ENCODE measurements around the gene ACER2. TPM values are rescaled to one million over a fixed set of nuclear protein-coding genes. Genes with fewer than 3 reads are reported as not detected.
"Not testable (repeated sequence)": the region's sequence is repeated elsewhere in the genome, so short reads cannot be mapped to it uniquely, and the experiment has no call there.

ACER2 gene
- total RNA-seq, 2 donors from 2014 or later, result 6.8 to 7.3 TPM

DNA sequence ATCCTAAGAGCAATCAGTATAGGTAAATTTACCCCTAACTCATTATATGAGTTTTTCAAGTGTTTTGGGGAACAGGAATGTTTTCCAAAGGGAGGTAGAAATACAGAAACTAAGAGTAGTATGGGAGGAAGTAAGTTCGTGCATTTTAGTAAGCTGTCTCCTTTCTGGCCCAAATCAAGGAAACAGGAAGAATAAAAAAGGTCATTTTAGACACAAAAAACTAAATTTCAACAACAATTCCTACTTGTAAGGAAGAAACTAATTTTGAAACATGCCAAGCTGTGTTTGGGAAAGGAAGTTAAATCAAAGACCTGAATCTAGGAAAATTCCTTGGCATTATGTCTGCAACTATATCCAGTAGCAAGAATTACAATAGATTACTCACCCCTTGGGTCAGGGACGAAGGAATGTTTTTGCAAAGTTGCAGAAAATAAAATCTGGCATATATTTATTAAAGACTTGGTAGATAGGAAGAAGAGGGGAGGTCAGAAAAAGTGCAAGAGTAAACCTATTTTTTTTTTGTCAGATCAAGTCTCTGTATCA is 22.2 kb upstream of the ACER2 start:
- no peaks in the 10 kb centered on the region for H3K9me3 ChIP-seq
- H3K4me1 ChIP-seq (ENCODE audit: control insufficient read depth in 1 of 2, low read depth in 2 of 2), result peaks cover 0 to 3% of the 10 kb centered on the region in 2 donors
- ATAC-seq (ENCODE audit: insufficient number of reproducible peaks, low FRiP score, low read depth) (no peak), DNase-seq (ENCODE audit: low spot score) (no peak)
- TF ChIP-seq, protein P1, sequence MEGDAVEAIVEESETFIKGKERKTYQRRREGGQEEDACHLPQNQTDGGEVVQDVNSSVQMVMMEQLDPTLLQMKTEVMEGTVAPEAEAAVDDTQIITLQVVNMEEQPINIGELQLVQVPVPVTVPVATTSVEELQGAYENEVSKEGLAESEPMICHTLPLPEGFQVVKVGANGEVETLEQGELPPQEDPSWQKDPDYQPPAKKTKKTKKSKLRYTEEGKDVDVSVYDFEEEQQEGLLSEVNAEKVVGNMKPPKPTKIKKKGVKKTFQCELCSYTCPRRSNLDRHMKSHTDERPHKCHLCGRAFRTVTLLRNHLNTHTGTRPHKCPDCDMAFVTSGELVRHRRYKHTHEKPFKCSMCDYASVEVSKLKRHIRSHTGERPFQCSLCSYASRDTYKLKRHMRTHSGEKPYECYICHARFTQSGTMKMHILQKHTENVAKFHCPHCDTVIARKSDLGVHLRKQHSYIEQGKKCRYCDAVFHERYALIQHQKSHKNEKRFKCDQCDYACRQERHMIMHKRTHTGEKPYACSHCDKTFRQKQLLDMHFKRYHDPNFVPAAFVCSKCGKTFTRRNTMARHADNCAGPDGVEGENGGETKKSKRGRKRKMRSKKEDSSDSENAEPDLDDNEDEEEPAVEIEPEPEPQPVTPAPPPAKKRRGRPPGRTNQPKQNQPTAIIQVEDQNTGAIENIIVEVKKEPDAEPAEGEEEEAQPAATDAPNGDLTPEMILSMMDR (IDR thresholded peaks at IDR 0.05), result no peak
- H3K4me3 ChIP-seq, result no peak overlapping the region
- H3K27me3 ChIP-seq (replicated peaks; ENCODE audit: insufficient read depth), result no peaks in the 10 kb centered on the region
- no peaks in the 10 kb centered on the region for H3K36me3 ChIP-seq
- H3K27ac ChIP-seq, result no peak overlapping the region

DNA sequence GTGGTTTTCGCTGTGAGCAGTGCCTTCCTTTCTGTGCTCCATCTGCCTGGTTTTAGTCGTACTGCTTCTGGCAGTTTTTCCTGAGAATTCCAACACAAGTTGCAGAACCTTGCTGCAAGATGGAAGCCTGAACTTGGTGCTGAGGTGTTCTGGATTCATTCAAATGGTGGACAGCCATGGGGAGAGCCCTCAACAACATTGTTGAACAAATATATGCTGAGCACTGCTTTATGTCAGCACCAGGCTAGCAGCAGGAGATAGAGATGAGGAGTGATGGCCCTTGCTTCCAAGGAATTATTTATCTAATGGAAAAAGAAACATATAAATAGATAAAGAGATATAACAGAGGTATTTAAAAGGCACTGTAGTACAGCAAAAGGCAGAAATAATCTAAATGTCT is 21.5 kb upstream of the ACER2 start:
- TF ChIP-seq, protein P1 (IDR thresholded peaks at IDR 0.05), result no peak
- peaks cover 0 to 3% of the 10 kb centered on the region in 2 donors for H3K4me1 ChIP-seq (ENCODE audit: control insufficient read depth in 1 of 2, low read depth in 2 of 2)
- no peak overlapping the region for H3K4me3 ChIP-seq
- H3K27ac ChIP-seq, result no peak overlapping the region
- no peaks in the 10 kb centered on the region for H3K36me3 ChIP-seq
- H3K9me3 ChIP-seq, result no peaks in the 10 kb centered on the region
- no peaks in the 10 kb centered on the region for H3K27me3 ChIP-seq (replicated peaks; ENCODE audit: insufficient read depth)
- no peak for ATAC-seq (ENCODE audit: insufficient number of reproducible peaks, low FRiP score, low read depth)
- DNase-seq (ENCODE audit: low spot score), result no peak

GRCh38 chr9:19389539-19389938 is 19.3 kb upstream of the ACER2 start:
- not testable (repeated sequence) for H3K9me3 ChIP-seq; DNase-seq (ENCODE audit: low spot score); H3K36me3 ChIP-seq; H3K4me1 ChIP-seq (ENCODE audit: control insufficient read depth in 1 of 2, low read depth in 2 of 2); ATAC-seq (ENCODE audit: insufficient number of reproducible peaks, low FRiP score, low read depth); H3K27me3 ChIP-seq (replicated peaks; ENCODE audit: insufficient read depth); H3K27ac ChIP-seq; H3K4me3 ChIP-seq

DNA sequence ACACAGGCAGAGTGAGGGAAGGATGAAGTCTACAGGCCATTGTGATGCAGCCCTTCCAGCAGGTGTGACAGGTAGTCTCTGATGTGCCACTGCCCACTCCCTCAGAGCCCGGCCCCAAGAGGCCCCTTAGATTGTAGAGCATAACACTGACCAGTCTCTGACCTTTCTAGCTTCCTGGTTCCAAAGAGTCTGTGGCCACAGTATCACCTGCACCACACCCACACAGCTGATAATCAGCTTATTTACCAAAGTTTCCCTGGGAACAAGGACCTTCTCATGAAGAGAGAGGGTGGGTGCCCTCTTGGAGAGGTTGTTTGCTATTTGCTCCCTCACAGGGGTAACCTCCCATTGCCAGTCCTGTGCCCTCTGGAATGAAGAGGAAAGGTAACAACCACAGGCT is 11.0 kb upstream of the ACER2 start:
- DNase-seq (ENCODE audit: low spot score), result no peak
- Histone ChIP-seq H3K27ac (no peak overlapping the region), H3K9me3 (no peaks in the 10 kb centered on the region), H3K27me3 (replicated peaks; ENCODE audit: insufficient read depth) (no peaks in the 10 kb centered on the region), H3K36me3 (no peaks in the 10 kb centered on the region), H3K4me1 (ENCODE audit: control insufficient read depth in 1 of 2, low read depth in 2 of 2) (no peaks in the 10 kb centered on the region), H3K4me3 (no peak overlapping the region)
- ATAC-seq (ENCODE audit: insufficient number of reproducible peaks, low FRiP score, low read depth), result no peak
- TF ChIP-seq, protein P1 (IDR thresholded peaks at IDR 0.05), result no peak

- not testable (repeated sequence) for H3K27me3 ChIP-seq (replicated peaks; ENCODE audit: insufficient read depth); H3K9me3 ChIP-seq; H3K36me3 ChIP-seq; H3K27ac ChIP-seq; DNase-seq (ENCODE audit: low spot score); H3K4me1 ChIP-seq (ENCODE audit: control insufficient read depth in 1 of 2, low read depth in 2 of 2); ATAC-seq (ENCODE audit: insufficient number of reproducible peaks, low FRiP score, low read depth); H3K4me3 ChIP-seq
Observed at GRCh38 chr9:19403231-19403630, 5.6 kb upstream of the ACER2 start.

DNA sequence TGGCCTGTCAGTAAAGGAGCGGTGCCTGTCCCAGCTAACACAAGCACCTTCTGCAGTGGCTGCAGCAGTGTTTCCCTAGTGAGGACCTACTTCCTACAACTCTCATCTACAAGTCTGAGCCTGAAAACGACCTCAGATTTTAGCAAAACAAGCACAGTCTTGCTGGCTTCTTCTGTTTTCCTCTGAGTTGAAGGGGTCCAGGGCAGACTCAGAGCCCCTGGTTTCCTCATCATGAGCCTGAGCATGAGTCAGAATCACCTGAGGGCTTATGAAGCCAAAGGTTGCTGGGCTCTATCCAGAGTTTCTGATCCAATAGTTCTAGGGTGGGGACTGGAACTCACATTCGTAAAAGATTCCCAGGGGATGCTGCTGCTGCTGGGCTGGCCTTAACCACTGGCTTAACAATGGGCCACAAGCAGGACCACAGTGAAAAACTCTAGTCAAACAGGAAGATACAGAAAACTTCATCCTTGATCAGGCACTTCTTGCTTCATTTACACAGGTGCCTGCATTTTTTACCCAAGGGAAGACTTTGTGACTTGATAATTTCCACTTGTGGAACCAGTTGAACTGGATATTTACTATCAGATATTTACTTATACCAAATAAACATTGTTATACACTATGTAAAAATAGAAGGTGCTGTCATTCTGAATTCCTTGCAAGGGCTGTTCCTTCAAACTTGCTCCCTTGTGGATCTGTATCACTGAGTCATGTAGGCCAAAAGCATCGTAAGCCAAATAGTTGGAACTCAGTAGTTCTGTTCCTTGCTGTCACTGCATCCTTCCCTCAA is 4.3 kb upstream of the ACER2 start:
- TF ChIP-seq, protein P1 (IDR thresholded peaks at IDR 0.05), result no peak
- H3K36me3 ChIP-seq, result no peaks in the 10 kb centered on the region
- no peaks in the 10 kb centered on the region for H3K9me3 ChIP-seq
- ATAC-seq (ENCODE audit: insufficient number of reproducible peaks, low FRiP score, low read depth), result no peak
- H3K4me1 ChIP-seq (ENCODE audit: control insufficient read depth in 1 of 2, low read depth in 2 of 2), result peaks cover 0 to under 1% of the 10 kb centered on the region in 2 donors
- H3K4me3 ChIP-seq, result no peak overlapping the region
- DNase-seq (ENCODE audit: low spot score), result no peak
- no peaks in the 10 kb centered on the region for H3K27me3 ChIP-seq (replicated peaks; ENCODE audit: insufficient read depth)
- H3K27ac ChIP-seq, result no peak overlapping the region
